WTC11 (cell line): ENCODE measurements around the gene CYP4F22. TPM values are rescaled to one million over a fixed set of nuclear protein-coding genes. Genes with fewer than 3 reads are reported as not detected.

Source experiments
- ATAC-seq: fragments of 200-7000 bp; cut with Tn5 transposase; 2 replicates; pipeline ENCODE4 v1.10.0; 2021; ENCODE audit warnings: mild to moderate bottlenecking, moderate library complexity
- CTCF ChIA-PET: fragments of 300-600 bp; sonication (Branson Sonifier 250); formaldehyde crosslinking; loops from one replicate; lab custom pipeline; 2021; ENCODE audit warnings: antibody characterized with exemption; lab: Charles Lee
- POLR2A ChIA-PET: fragments of 350-600 bp; sonication (Branson Sonifier 250); formaldehyde crosslinking; loops from one replicate; lab custom pipeline; 2021; ENCODE audit warnings: antibody characterized with exemption; lab: Charles Lee
- DNase-seq: peaks from one replicate; pipeline ENCODE4 v3.0.0; 2021; ENCODE audit warnings: low spot score
- H3K27ac Mint-ChIP-seq: 2 replicates; pipeline ENCODE4 v1.8.0; 2021; ENCODE audit warnings: mixed read lengths
- H3K27me3 Mint-ChIP-seq: 2 replicates; pipeline ENCODE4 v1.8.0; 2021; ENCODE audit warnings: low read depth, mild to moderate bottlenecking, moderate library complexity, mixed read lengths
- H3K36me3 Mint-ChIP-seq: 2 replicates; pipeline ENCODE4 v1.8.0; 2021; ENCODE audit warnings: mixed read lengths
- H3K4me1 Mint-ChIP-seq: 2 replicates; pipeline ENCODE4 v1.8.0; 2022; ENCODE audit warnings: mixed read lengths
- H3K4me3 Mint-ChIP-seq: 2 replicates; pipeline ENCODE4 v1.8.0; 2021; ENCODE audit warnings: mild to moderate bottlenecking, moderate library complexity, mixed read lengths
- H3K9me3 Mint-ChIP-seq: 2 replicates; pipeline ENCODE4 v1.8.0; 2021; ENCODE audit warnings: mixed read lengths
- ATF1 ChIP-seq: sonication (generic); formaldehyde crosslinking; IDR thresholded peaks from 2 replicates; pipeline ENCODE4 v1.8.1; 2023; ENCODE audit warnings: mild to moderate bottlenecking, moderate library complexity, missing genetic modification reagents
- CREB1 ChIP-seq: sonication (generic); formaldehyde crosslinking; IDR thresholded peaks from 2 replicates; pipeline ENCODE4 v1.8.0; 2023; ENCODE audit warnings: mild to moderate bottlenecking, missing genetic modification reagents
- E2F5 ChIP-seq: sonication (generic); formaldehyde crosslinking; IDR thresholded peaks from 2 replicates; pipeline ENCODE4 v1.8.1; 2022; ENCODE audit warnings: mild to moderate bottlenecking, moderate library complexity, missing genetic modification reagents
- ESRRA ChIP-seq: sonication (generic); formaldehyde crosslinking; IDR thresholded peaks from 2 replicates; pipeline ENCODE4 v1.8.1; 2022; ENCODE audit warnings: mild to moderate bottlenecking, missing genetic modification reagents, borderline replicate concordance
- FOXJ3 ChIP-seq: sonication (generic); formaldehyde crosslinking; IDR thresholded peaks from 2 replicates; pipeline ENCODE4 v1.9.0; 2021; ENCODE audit warnings: missing genetic modification reagents, mild to moderate bottlenecking, borderline replicate concordance
- GABPB1 ChIP-seq: sonication (generic); formaldehyde crosslinking; IDR thresholded peaks from 2 replicates; pipeline ENCODE4 v1.8.1; 2023; ENCODE audit warnings: mild to moderate bottlenecking, missing genetic modification reagents
- HMGA2 ChIP-seq: fragments of 250-450 bp; sonication (Bioruptor Pico); IDR thresholded peaks from 2 replicates; pipeline ENCODE4 v1.4.0; 2021; ENCODE audit warnings: mild to moderate bottlenecking, moderate library complexity
- MAX ChIP-seq: sonication (generic); formaldehyde crosslinking; IDR thresholded peaks from 2 replicates; pipeline ENCODE4 v1.8.0; 2022; ENCODE audit warnings: mild to moderate bottlenecking, missing genetic modification reagents
- MXD4 ChIP-seq: fragments of 250-450 bp; sonication (Bioruptor Pico); IDR thresholded peaks from 2 replicates; pipeline ENCODE4 v1.8.0; 2021; ENCODE audit warnings: mild to moderate bottlenecking, moderate library complexity, borderline replicate concordance
- MYBL2 ChIP-seq: sonication (generic); formaldehyde crosslinking; IDR thresholded peaks from 2 replicates; pipeline ENCODE4 v1.8.1; 2023; ENCODE audit warnings: mild to moderate bottlenecking, moderate library complexity, missing genetic modification reagents
- NFE2L1 ChIP-seq: sonication (generic); formaldehyde crosslinking; IDR thresholded peaks from 2 replicates; pipeline ENCODE4 v1.8.1; 2023; ENCODE audit warnings: missing genetic modification reagents
- NR2C2 ChIP-seq: sonication (generic); formaldehyde crosslinking; IDR thresholded peaks from 2 replicates; pipeline ENCODE4 v1.8.0; 2022; ENCODE audit warnings: mild to moderate bottlenecking, missing genetic modification reagents
- NR3C1 ChIP-seq: sonication (generic); formaldehyde crosslinking; conservative IDR thresholded peaks from 2 replicates; pipeline ENCODE4 v1.8.1; 2023; ENCODE audit warnings: low read depth, mild to moderate bottlenecking, missing genetic modification reagents
- SMAD3 ChIP-seq: sonication (generic); formaldehyde crosslinking; IDR thresholded peaks from 2 replicates; pipeline ENCODE4 v1.8.0; 2022; ENCODE audit warnings: missing genetic modification reagents, mild to moderate bottlenecking, borderline replicate concordance
- SOX15 ChIP-seq: fragments of 250-450 bp; sonication (Bioruptor Pico); IDR thresholded peaks from 2 replicates; pipeline ENCODE4 v1.9.0; 2021; ENCODE audit warnings: mild to moderate bottlenecking
- TCF7 ChIP-seq: sonication (generic); formaldehyde crosslinking; IDR thresholded peaks from 2 replicates; pipeline ENCODE4 v1.8.0; 2022; ENCODE audit warnings: mild to moderate bottlenecking, low read depth, missing genetic modification reagents, moderate library complexity
- ZBTB21 ChIP-seq: sonication (generic); formaldehyde crosslinking; IDR thresholded peaks from 2 replicates; pipeline ENCODE4 v1.8.1; 2023; ENCODE audit warnings: mild to moderate bottlenecking, missing genetic modification reagents, borderline replicate concordance
- ZNF232 ChIP-seq: sonication (generic); formaldehyde crosslinking; IDR thresholded peaks from 2 replicates; pipeline ENCODE4 v1.8.0; 2022; ENCODE audit warnings: mild to moderate bottlenecking, missing genetic modification reagents
- ZNF317 ChIP-seq: sonication (generic); formaldehyde crosslinking; IDR thresholded peaks from 2 replicates; pipeline ENCODE4 v1.8.1; 2023; ENCODE audit warnings: low read depth, mild to moderate bottlenecking, moderate library complexity, missing genetic modification reagents, borderline replicate concordance
- ZSCAN18 ChIP-seq: fragments of 250-450 bp; sonication (Bioruptor Pico); IDR thresholded peaks from 2 replicates; pipeline ENCODE4 v2.1.2; 2022; ENCODE audit warnings: mild to moderate bottlenecking, moderate library complexity
- total RNA-seq: library from RNA; stranded (reverse); gene quantifications from 3 replicates; pipeline ENCODE4 v1.2.3, GENCODE V29; 2021
- TF ChIP-seq, protein P1 (sequence below): sonication (generic); formaldehyde crosslinking; IDR thresholded peaks from 2 replicates; pipeline ENCODE4 v1.8.0; 2022; ENCODE audit warnings: mild to moderate bottlenecking, missing genetic modification reagents
- TF ChIP-seq, protein P2 (sequence below): fragments of 250-450 bp; sonication (Bioruptor Pico); IDR thresholded peaks from 2 replicates; pipeline ENCODE4 v1.8.0; 2021; ENCODE audit warnings: mild to moderate bottlenecking
- TF ChIP-seq, protein P3 (sequence below): fragments of 200-600 bp; IDR thresholded peaks from 2 replicates; pipeline ENCODE4 v1.8.0; 2022; ENCODE audit warnings: antibody characterized with exemption
- TF ChIP-seq, protein P4 (sequence below): fragments of 250-450 bp; sonication (Bioruptor Pico); IDR thresholded peaks from 2 replicates; pipeline ENCODE4 v1.9.0; 2021; ENCODE audit warnings: mild to moderate bottlenecking

The CYP4F22 gene
- total RNA-seq, 1 experiment from 2014 or later = 1.2 TPM

- TF ChIP-seq MAX (CRISPR knock-in tag) = no peak
- no peak for TF ChIP-seq TCF7 (CRISPR knock-in tag)
- no peak for TF ChIP-seq ATF1 (CRISPR knock-in tag)
- TF ChIP-seq, protein P1, sequence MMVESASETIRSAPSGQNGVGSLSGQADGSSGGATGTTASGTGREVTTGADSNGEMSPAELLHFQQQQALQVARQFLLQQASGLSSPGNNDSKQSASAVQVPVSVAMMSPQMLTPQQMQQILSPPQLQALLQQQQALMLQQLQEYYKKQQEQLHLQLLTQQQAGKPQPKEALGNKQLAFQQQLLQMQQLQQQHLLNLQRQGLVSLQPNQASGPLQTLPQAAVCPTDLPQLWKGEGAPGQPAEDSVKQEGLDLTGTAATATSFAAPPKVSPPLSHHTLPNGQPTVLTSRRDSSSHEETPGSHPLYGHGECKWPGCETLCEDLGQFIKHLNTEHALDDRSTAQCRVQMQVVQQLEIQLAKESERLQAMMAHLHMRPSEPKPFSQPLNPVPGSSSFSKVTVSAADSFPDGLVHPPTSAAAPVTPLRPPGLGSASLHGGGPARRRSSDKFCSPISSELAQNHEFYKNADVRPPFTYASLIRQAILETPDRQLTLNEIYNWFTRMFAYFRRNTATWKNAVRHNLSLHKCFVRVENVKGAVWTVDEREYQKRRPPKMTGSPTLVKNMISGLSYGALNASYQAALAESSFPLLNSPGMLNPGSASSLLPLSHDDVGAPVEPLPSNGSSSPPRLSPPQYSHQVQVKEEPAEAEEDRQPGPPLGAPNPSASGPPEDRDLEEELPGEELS = no peak
- TF ChIP-seq NFE2L1 (CRISPR knock-in tag) = no peak
- no peak for TF ChIP-seq FOXJ3
- no peak for TF ChIP-seq E2F5 (CRISPR knock-in tag)
- TF ChIP-seq, protein P2, sequence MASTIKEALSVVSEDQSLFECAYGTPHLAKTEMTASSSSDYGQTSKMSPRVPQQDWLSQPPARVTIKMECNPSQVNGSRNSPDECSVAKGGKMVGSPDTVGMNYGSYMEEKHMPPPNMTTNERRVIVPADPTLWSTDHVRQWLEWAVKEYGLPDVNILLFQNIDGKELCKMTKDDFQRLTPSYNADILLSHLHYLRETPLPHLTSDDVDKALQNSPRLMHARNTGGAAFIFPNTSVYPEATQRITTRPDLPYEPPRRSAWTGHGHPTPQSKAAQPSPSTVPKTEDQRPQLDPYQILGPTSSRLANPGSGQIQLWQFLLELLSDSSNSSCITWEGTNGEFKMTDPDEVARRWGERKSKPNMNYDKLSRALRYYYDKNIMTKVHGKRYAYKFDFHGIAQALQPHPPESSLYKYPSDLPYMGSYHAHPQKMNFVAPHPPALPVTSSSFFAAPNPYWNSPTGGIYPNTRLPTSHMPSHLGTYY (CRISPR knock-in tag) = no peak
- TF ChIP-seq SMAD3 = no peak
- no peak for TF ChIP-seq MYBL2
- TF ChIP-seq ZSCAN18 = no peak
- TF ChIP-seq CREB1 (CRISPR knock-in tag) = no peak
- no peak for TF ChIP-seq NR3C1
Observed at GRCh38 chr19:15526408-15526807, 18.1 kb downstream of the CYP4F22 start (continued).

DNA sequence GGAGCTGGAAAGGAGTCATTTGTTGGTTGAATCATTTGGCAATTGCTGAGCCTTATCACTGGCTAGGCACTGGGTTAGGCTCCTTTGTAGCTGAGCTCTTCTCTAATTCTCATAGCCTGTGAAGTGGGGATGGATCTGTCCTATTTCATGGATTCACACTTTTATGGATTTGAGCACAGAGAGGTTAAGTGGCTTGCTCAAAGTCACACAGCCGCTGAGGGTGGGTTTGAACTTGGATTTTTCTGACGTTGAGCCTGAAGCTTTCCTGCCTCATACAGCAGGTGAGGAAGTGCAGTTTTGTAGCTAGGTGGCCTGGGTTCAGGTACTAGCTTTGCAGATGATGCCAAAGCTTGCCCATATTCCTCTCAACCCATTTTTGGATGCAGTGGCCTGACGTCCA, 19.4 kb downstream of the CYP4F22 start:
- ChIA-PET POLR2A (no interaction called here), CTCF (interaction anchor here (1.2 kb wide), 1 partner anchor 28 kb away, joined by 3 read pairs; no protein-coding TSS in a partner anchor)
- TF ChIP-seq ESRRA (CRISPR knock-in tag) (no peak), HMGA2 (CRISPR knock-in tag) (no peak), FOXJ3 (no peak), ZBTB21 (no peak), ZNF317 (CRISPR knock-in tag) (no peak), MXD4 (CRISPR knock-in tag) (no peak), MAX (CRISPR knock-in tag) (no peak), GABPB1 (CRISPR knock-in tag) (no peak), ZNF232 (no peak), SOX15 (no peak), NR2C2 (CRISPR knock-in tag) (no peak), ZSCAN18 (no peak)
- TF ChIP-seq, protein P3, sequence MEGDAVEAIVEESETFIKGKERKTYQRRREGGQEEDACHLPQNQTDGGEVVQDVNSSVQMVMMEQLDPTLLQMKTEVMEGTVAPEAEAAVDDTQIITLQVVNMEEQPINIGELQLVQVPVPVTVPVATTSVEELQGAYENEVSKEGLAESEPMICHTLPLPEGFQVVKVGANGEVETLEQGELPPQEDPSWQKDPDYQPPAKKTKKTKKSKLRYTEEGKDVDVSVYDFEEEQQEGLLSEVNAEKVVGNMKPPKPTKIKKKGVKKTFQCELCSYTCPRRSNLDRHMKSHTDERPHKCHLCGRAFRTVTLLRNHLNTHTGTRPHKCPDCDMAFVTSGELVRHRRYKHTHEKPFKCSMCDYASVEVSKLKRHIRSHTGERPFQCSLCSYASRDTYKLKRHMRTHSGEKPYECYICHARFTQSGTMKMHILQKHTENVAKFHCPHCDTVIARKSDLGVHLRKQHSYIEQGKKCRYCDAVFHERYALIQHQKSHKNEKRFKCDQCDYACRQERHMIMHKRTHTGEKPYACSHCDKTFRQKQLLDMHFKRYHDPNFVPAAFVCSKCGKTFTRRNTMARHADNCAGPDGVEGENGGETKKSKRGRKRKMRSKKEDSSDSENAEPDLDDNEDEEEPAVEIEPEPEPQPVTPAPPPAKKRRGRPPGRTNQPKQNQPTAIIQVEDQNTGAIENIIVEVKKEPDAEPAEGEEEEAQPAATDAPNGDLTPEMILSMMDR = no peak
- TF ChIP-seq, protein P4, sequence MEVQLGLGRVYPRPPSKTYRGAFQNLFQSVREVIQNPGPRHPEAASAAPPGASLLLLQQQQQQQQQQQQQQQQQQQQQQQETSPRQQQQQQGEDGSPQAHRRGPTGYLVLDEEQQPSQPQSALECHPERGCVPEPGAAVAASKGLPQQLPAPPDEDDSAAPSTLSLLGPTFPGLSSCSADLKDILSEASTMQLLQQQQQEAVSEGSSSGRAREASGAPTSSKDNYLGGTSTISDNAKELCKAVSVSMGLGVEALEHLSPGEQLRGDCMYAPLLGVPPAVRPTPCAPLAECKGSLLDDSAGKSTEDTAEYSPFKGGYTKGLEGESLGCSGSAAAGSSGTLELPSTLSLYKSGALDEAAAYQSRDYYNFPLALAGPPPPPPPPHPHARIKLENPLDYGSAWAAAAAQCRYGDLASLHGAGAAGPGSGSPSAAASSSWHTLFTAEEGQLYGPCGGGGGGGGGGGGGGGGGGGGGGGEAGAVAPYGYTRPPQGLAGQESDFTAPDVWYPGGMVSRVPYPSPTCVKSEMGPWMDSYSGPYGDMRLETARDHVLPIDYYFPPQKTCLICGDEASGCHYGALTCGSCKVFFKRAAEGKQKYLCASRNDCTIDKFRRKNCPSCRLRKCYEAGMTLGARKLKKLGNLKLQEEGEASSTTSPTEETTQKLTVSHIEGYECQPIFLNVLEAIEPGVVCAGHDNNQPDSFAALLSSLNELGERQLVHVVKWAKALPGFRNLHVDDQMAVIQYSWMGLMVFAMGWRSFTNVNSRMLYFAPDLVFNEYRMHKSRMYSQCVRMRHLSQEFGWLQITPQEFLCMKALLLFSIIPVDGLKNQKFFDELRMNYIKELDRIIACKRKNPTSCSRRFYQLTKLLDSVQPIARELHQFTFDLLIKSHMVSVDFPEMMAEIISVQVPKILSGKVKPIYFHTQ (CRISPR knock-in tag) = no peak
- ATAC-seq (no peak), DNase-seq (no peak)
- Mint-ChIP-seq H3K4me3 (no peak overlapping the region), H3K27ac (no peak overlapping the region), H3K36me3 (peaks cover 2% of the 10 kb centered on the region), H3K4me1 (no peaks in the 10 kb centered on the region), H3K27me3 (peaks cover 19% of the 10 kb centered on the region), H3K9me3 (peaks cover 20% of the 10 kb centered on the region)
